Endothelial cell of umbilical vein (primary cell): Measurements from ENCODE around the gene CHMP5. TPM values are rescaled to one million over a fixed set of nuclear protein-coding genes. Genes with fewer than 3 reads are reported as not detected.
A peak's percentile ranks its signal among the peaks of the same experiment; 100 is the strongest.

ENCODE experiments used
- BruUV-seq: library from RNA; stranded (reverse); fragments of 400-500 nt; replicated peaks from 2 replicates; lab custom pipeline; 2021; lab: Mats Ljungman, UMichigan
- CTCF ChIA-PET: fragments of 300-600, 350-600 bp; sonication (Branson Sonifier 250); formaldehyde crosslinking; loops from one replicate; lab custom pipeline; 2021; ENCODE audit warnings: antibody characterized with exemption, inconsistent platforms; lab: Charles Lee
- POLR2A ChIA-PET: fragments of 300-600, 350-600 bp; sonication (Branson Sonifier 250); formaldehyde crosslinking; loops from one replicate; lab custom pipeline; 2021; ENCODE audit warnings: antibody characterized with exemption, inconsistent platforms; lab: Charles Lee
- DNase-seq: peaks from one replicate; pipeline ENCODE4 v3.0.0-alpha.2; 2011; ENCODE audit warnings: low read depth, low spot score
- FAIRE-seq: peaks from 2 replicates; lab custom pipeline; 2011; peaks lifted over from hg19 to GRCh38; lab: Jason Lieb, UNC
- H2AFZ ChIP-seq: 2 replicates; pipeline ENCODE4 v1.6.0; 2012; ENCODE audit warnings: low read depth, low read length, control low read depth, inconsistent platforms
- H3K27ac ChIP-seq: 2 replicates; pipeline ENCODE4 v1.5.1; 2011; ENCODE audit warnings: low read depth, mild to moderate bottlenecking, control low read depth, low read length, moderate library complexity; ENCODE audit not compliant: insufficient read depth
- H3K27me3 ChIP-seq, 2 experiments: 2 replicates each; pipeline versions ENCODE4 v1.6.0 to v1.6.1; 2011; ENCODE audit warnings: low read length in 2 of 2, mixed read lengths in 1 of 2; ENCODE audit not compliant: control insufficient read depth in 2 of 2, insufficient read depth in 2 of 2
- H3K36me3 ChIP-seq, 2 experiments: 2 replicates in 1 of 2; 3 replicates in 1 of 2; pipeline ENCODE4 v1.5.1; 2011; ENCODE audit warnings: low read length in 2 of 2, mild to moderate bottlenecking in 1 of 2, moderate library complexity in 1 of 2; ENCODE audit not compliant: control insufficient read depth in 2 of 2, insufficient read depth in 2 of 2; ENCODE audit errors: extremely low read depth in 1 of 2
- H3K4me1 ChIP-seq: 3 replicates; pipeline ENCODE4 v1.5.1; 2011; ENCODE audit warnings: mild to moderate bottlenecking, low read length; ENCODE audit not compliant: control insufficient read depth, insufficient read depth; ENCODE audit errors: extremely low read depth
- H3K4me2 ChIP-seq: 2 replicates; pipeline ENCODE4 v1.6.1; 2011; ENCODE audit warnings: low read length, control low read depth, mixed read lengths; ENCODE audit not compliant: insufficient read depth
- H3K4me3 ChIP-seq, 3 experiments: fragments of 200-600 bp in 1 of 3; sonication (generic), shearing (Covaris generic) in 1 of 3; replicated peaks in 1 of 3; 2 replicates each; pipeline ENCODE4 v1.5.1; 2011 to 2016; ENCODE audit warnings: control low read depth in 3 of 3, low read length in 3 of 3, mild to moderate bottlenecking in 2 of 3, inconsistent platforms in 1 of 3, low read depth in 1 of 3, moderate library complexity in 1 of 3; ENCODE audit not compliant: insufficient read depth in 1 of 3
- H3K79me2 ChIP-seq: 2 replicates; pipeline ENCODE4 v1.6.0; 2012; ENCODE audit warnings: low read length, inconsistent platforms; ENCODE audit not compliant: control insufficient read depth, insufficient read depth
- H3K9ac ChIP-seq: replicated peaks from 2 replicates; pipeline ENCODE3; 2011; ENCODE audit warnings: low read length, control low read depth; ENCODE audit not compliant: insufficient read depth; ENCODE audit errors: extremely low read depth
- H3K9me1 ChIP-seq: replicated peaks from 3 replicates; pipeline ENCODE4 v1.6.0; 2011; ENCODE audit warnings: mild to moderate bottlenecking, low read length; ENCODE audit not compliant: control insufficient read depth, insufficient read depth; ENCODE audit errors: extremely low read depth
- H3K9me3 ChIP-seq: replicated peaks from 2 replicates; pipeline ENCODE4 v1.5.1; 2012; ENCODE audit warnings: low read length, inconsistent platforms; ENCODE audit not compliant: control insufficient read depth, insufficient read depth
- H4K20me1 ChIP-seq: replicated peaks from 2 replicates; pipeline ENCODE3; 2011; ENCODE audit warnings: mild to moderate bottlenecking, low read length; ENCODE audit not compliant: control insufficient read depth, insufficient read depth; ENCODE audit errors: extremely low read depth
- CTCF ChIP-seq, 2 donors: IDR thresholded peaks; 1 replicate in 1 of 2; 2 replicates in 1 of 2; pipeline ENCODE4 v1.5.1; 2011; ENCODE audit warnings: low read length in 2 of 2, mild to moderate bottlenecking in 2 of 2, moderate library complexity in 2 of 2, control low read depth in 1 of 2, inconsistent platforms in 1 of 2, low read depth in 1 of 2; ENCODE audit not compliant: insufficient read depth in 1 of 2; ENCODE audit errors: extremely low read depth in 1 of 2
- FOS ChIP-seq: IDR thresholded peaks from 2 replicates; pipeline ENCODE4 v1.6.1; 2011; ENCODE audit warnings: mild to moderate bottlenecking, low read length, moderate library complexity, borderline replicate concordance; ENCODE audit not compliant: insufficient read depth
- GATA2 ChIP-seq: IDR thresholded peaks from 2 replicates; pipeline ENCODE4 v1.7.0; 2011; ENCODE audit warnings: low read depth, mild to moderate bottlenecking, moderate library complexity, mixed read lengths, low read length; ENCODE audit not compliant: insufficient read length, insufficient read depth
- JUN ChIP-seq: IDR thresholded peaks from 2 replicates; pipeline ENCODE4 v1.6.1; 2011; ENCODE audit warnings: borderline replicate concordance, low read depth; ENCODE audit not compliant: insufficient read length, insufficient read depth
- POLR2A ChIP-seq: IDR thresholded peaks from 2 replicates; pipeline ENCODE4 v1.6.1; 2012; ENCODE audit warnings: low read depth, mild to moderate bottlenecking, control low read depth, low read length
- POLR2AphosphoS5 ChIP-seq: IDR thresholded peaks from 2 replicates; pipeline ENCODE4 v1.6.1; 2012; ENCODE audit warnings: low read depth, mild to moderate bottlenecking, control low read depth, low read length, moderate library complexity; ENCODE audit not compliant: insufficient read depth
- dilution Hi-C: fragments of 300-500 bp; cut with MboI; formaldehyde crosslinking; loops from one replicate; pipeline ENCODE4 v1.15.0; 2019; ENCODE audit warnings: low sequenced_read_pairs; ENCODE audit not compliant: extremely low pct_ligation_motif_present
- intact Hi-C: fragments of 100-400 bp; cut with micrococcal nuclease; formaldehyde crosslinking; loops from one replicate; pipeline ENCODE4 v1.10.0; 2022
- polyA plus RNA-seq, 4 experiments: library from polyadenylated mRNA; depleted of rRNA in 3 of 4; stranded (reverse) in 3 of 4; unstranded in 1 of 4; fragments of >200 nt; gene quantifications; 2 replicates each; pipeline versions ENCODE4 v1.2.1 to v1.2.3, GENCODE V29; 2011 to 2012; ENCODE audit warnings: missing spikeins in 1 of 4
- total RNA-seq: library from RNA; stranded (reverse); gene quantifications from 2 replicates; pipeline ENCODE4 v1.2.3, GENCODE V29; 2021
- TF ChIP-seq, protein P1 (sequence below): IDR thresholded peaks from 2 replicates; pipeline ENCODE4 v1.6.1; 2011; ENCODE audit not compliant: insufficient read depth, insufficient read length

CHMP5 gene
- total and polyA plus RNA-seq, 2 donors (not counting 3 experiments of a cell fraction or from before 2014, with no cell fraction given), result 33.2 to 55.8 TPM

DNA sequence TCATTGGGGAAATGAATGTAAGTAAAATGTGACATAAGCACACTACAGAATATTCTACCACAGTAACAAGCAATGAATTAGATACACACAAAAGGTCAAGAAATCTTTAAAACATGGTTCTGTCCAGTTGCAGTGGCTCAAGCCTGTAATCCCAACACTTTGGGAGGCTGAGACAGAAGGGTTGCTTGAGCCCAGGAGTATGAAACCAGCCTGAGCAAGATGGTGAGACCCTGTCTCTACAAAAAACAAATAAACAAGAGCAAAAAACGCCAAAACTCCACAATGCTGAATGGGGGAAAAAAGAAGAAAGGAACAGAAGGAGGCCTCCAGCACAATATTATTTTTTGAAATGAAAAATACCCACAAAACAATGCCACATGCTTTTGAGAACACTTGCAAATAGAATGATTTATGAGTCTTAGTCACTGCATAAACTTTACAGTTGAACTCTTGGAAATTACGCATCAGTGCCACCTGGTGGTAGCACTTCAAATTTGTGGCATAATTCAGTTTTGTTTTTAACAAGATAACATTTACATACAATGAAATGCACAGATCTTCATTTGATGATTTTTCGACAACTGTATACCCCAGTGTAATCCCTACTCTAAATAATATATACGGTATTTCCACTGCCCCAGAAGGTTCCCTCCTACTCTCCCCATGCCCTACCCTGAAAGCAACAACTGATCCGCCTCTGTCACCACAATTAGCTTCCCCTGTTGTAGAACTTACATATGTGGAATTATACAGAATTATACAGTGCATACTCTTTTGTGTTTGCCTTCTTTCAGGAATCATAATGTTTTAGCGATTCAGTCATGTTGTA, 39.3 kb upstream of the CHMP5 start:
- peak; percentile 94 for FAIRE-seq
- Histone ChIP-seq H3K9me3 (no peaks in the 10 kb centered on the region), H3K4me1 (peaks cover 9% of the 10 kb centered on the region), H3K27ac (no peak overlapping the region), H3K9ac (no peak overlapping the region), H3K4me3 (no peak overlapping the region), H3K79me2 (no peaks in the 10 kb centered on the region), H3K27me3 (no peaks in the 10 kb centered on the region), H3K4me2 (peak overlapping the region; percentile 46), H3K9me1 (no peaks in the 10 kb centered on the region), H3K36me3 (no peaks in the 10 kb centered on the region), H4K20me1 (no peaks in the 10 kb centered on the region), H2AFZ (peak overlapping the region; percentile 74)
- dilution Hi-C loops, result no loop called here
- CTCF ChIA-PET, result interaction anchor here (0.6 to 3.0 kb wide), 37 partner anchors 9 to 644 kb away, joined by 3 to 67 read pairs (median 5); partner anchors contain the start of genes B4GALT1, SMU1 and SPINK4
- intact Hi-C loops, result loop anchor here (1.0 to 5.0 kb wide), 6 partner anchors 58 to 643 kb away; partner anchors contain the start of genes B4GALT1 and SMU1
- peak; percentile 91 for DNase-seq
- POLR2A ChIA-PET, result interaction anchor here (0.6 to 1.1 kb wide), 2 partner anchors 13 to 200 kb away, joined by 3 to 7 read pairs; partner anchors contain the start of gene DNAJA1
- BruUV-seq, result no TSS peak
- TF ChIP-seq GATA2 (no peak), JUN (peak; percentile 47), FOS (peak; percentile 48), CTCF (IDR thresholded peaks at IDR 0.05; ENCODE audit: extremely low read depth in 1 of 2, insufficient read depth in 1 of 2, low read depth in 1 of 2, low read length in 2 of 2) (peak; percentile 41 to 55), POLR2AphosphoS5 (no peak), POLR2A (no peak)
- TF ChIP-seq, protein P1, sequence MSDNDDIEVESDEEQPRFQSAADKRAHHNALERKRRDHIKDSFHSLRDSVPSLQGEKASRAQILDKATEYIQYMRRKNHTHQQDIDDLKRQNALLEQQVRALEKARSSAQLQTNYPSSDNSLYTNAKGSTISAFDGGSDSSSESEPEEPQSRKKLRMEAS, result no peak
